Head of caudate nucleus (tissue), 42 donors: ENCODE results near the gene MMP8.
"Not testable (repeated sequence)": the region's sequence is repeated elsewhere in the genome, so short reads cannot be mapped to it uniquely, and the experiment has no call there.

Experiments used
- DNase-seq, 42 donors: peaks; one replicate each; pipeline versions ENCODE4 v3.0.0 to v3.0.0-alpha.2; 2020 to 2021; ENCODE audit warnings: mixed read lengths in 7 of 42
- intact Hi-C: fragments of 100-400 bp; cut with DNase I; formaldehyde crosslinking; loops from one replicate; pipeline ENCODE4 v1.15.0; 2022

Gene MMP8, protein sequence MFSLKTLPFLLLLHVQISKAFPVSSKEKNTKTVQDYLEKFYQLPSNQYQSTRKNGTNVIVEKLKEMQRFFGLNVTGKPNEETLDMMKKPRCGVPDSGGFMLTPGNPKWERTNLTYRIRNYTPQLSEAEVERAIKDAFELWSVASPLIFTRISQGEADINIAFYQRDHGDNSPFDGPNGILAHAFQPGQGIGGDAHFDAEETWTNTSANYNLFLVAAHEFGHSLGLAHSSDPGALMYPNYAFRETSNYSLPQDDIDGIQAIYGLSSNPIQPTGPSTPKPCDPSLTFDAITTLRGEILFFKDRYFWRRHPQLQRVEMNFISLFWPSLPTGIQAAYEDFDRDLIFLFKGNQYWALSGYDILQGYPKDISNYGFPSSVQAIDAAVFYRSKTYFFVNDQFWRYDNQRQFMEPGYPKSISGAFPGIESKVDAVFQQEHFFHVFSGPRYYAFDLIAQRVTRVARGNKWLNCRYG

GRCh38 chr11:102724904-102725500, at the start of gene MMP8:
Gene MMP8, minus strand, starts transcription at chr11:102724954. Its CDS starts 99 bp downstream, at chr11:102724855.
- DNase-seq = peak in 1 of 42 donors; percentile 12
- intact Hi-C loops = no loop called here

DNA sequence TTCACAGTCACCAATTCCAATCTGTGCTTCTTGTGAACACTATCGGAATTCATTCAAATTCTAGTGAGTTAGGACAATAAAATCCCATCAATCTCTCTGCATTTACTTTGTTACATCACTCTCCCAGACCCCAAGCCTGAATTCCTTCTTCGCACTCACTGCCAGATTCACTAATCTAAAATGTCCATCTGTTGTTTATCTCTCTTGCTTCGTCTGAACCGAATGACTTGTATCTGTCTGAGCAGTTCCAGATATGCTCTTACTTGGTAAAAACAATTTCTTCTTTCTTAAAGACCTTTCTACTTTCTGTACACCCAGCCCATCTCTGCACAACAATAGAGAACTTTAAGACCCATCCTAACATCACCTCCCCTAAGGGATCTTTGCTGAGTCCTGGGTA, 48.6 kb upstream of the MMP8 start:
- no peak for DNase-seq
- intact Hi-C loops = no loop called here

GRCh38 chr11:102771351-102771750, 46.6 kb upstream of the MMP8 start:
- no peak for DNase-seq
- intact Hi-C loops = no loop called here

DNA sequence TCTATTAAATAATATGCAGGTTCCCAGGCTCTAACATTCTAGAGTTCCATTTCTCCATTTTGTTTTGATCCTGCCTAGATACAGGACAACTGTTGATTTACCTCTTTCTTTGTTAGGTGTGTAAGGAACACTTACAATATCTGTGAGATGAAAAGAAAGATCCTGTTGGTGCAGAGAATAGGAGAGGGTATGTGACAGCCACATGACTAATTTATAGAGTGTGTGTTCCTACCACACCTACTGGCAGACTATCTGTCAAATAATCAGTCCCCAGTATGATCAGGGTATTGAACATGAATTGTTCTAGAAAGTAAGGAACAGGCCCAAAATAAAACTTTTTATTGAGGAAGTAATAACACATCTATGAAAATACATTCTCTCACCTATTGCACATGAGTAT, 45.4 kb upstream of the MMP8 start:
- intact Hi-C loops = no loop called here
- DNase-seq = no peak

- intact Hi-C loops = no loop called here
- DNase-seq = no peak
These were observed 43.0 kb upstream of the MMP8 start for GRCh38 chr11:102767800-102768199.

- DNase-seq = no peak
- intact Hi-C loops = no loop called here
These were observed 38.7 kb upstream of the MMP8 start for GRCh38 chr11:102763440-102763839.

DNA sequence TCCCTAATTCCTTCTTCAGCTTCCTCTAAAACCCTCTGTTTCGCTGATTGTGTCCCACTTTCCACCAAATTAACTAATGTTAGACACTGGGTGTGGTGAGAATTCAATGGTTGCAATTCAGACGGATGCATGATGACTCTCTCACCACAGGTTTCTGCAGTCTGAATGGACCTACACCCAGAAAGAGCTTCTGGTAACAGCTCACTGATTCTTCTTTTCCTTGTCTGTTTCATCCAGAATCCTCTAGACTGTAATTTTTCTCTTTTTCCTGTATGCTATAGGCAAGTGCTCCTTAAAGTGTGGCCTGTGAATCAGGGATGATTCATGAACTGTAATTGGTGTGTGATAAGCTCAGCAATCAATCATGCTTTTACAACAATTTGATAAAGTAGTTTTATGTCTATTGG, 37.6 kb upstream of the MMP8 start:
- intact Hi-C loops = no loop called here
- peak in 2 of 42 donors; percentile 8 to 16 for DNase-seq

DNA sequence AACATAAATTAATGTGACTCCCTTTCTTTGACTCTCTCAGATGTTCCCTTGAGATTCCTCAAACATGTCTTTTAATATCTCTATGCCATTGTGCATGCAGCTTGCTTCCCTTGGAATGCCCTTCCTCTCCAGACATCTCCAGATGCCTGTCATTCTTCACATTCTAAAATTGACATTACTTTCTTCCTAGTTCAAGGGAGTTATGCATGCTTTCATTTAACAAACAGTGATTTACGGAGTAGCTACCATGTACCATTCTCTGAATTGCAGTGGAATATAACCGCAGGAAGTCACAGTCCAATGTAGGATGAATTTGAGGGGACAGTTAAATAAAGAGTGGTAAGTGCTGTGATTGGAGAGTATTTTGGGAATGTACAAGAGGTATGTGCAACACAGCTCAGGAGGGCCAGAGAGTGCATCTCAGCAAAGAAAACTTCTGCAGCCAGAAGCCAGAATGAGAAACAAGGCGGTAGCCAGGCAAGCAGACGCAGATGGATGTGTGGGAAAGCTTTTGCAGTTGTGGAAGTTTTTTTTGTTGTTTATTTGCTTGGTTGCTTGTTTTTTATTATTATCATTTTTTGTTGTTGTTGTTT, 37.0 kb upstream of the MMP8 start:
- intact Hi-C loops = no loop called here
- no peak for DNase-seq

DNA sequence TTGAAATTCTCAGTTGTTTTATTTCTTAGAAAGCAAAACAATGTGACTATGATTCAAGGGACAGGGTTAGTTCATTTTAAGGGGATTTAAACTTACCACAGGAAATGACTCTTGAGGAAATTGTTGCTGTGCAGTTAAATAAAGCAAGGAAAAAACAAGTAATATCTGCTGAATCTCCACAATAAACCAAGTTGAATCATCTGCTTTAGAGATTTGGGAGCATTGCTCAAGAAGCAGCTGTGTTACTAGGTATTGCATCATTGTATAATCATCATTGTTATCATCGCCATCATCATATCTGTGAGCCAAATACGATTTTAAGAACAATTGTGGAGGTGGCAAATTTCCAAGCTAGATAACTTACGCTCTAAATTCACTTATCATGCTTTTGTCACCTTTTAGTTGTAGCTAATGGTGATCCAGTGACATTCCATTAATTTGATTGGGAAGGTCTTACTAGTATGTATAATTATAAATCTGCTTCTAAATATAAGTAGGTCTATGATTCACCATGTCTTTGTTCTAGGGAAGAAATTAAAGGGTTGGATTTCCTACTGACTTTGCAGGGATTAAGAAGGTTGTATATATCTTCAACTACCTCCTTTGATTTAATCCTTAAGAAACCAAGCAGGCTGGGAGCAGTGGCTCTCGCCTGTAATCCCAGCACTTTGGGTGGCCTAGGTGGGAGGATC, 35.7 kb upstream of the MMP8 start:
- DNase-seq = peak in 4 of 42 donors; percentile 5 to 15 (median 10)
- intact Hi-C loops = no loop called here

DNA sequence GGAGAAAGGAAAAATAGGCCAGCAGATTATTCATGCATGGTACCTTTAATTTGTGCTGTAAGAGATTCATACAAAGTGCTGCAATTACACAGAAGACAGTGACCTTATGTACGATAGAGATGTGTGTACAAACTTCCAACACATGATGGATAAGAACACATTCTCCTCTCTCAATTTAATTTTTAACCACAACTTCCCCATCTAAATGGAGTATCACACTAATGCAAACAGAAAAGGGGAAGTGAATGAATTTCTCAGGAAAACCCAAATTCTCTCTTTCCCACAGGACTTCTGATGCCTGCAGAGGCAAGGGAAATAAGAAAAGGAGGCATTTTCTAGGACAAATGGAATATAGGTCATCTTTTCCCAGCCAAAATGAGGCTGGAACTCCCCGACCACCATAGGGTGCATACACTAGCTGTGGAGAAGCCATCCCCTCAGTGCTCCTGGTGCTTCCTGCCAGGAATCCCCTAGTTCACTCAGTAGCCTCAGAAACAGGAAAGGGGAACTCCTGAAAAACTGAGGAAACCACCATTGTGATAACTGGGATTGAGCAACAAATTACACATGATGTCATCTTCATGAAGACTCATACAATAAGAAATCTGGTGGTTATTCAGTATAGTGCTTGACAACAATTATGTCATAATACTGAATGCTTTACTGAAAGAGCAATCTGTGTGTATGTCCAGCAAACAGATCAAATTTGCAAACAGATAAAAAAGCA, 33.2 kb upstream of the MMP8 start:
- intact Hi-C loops = no loop called here
- DNase-seq = no peak

- intact Hi-C loops = no loop called here
- no peak for DNase-seq
These were observed 28.5 kb upstream of the MMP8 start for GRCh38 chr11:102753267-102753666.

DNA sequence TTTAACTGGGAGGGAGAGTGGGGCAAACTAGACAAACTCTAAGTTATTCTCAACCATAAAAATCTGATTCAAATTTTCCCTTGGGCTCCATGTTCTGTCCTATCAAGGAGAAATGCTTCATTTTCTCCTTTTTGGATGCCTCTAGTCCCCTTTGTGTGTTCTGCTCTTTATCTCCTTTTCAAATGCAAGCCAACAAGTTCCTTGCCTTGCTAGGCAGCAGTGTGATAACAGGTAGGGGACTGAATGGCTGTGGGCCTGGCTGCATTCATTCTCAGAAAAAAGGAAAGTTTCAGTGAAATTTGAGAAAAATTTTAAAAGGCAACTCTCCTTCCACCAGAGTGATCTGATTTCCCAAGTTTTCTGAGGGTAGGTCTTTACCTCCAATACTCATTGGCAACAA, 26.9 kb upstream of the MMP8 start:
- intact Hi-C loops = no loop called here
- no peak for DNase-seq

- intact Hi-C loops = no loop called here
These were observed 24.5 kb upstream of the MMP8 start for GRCh38 chr11:102749101-102749722.

DNA sequence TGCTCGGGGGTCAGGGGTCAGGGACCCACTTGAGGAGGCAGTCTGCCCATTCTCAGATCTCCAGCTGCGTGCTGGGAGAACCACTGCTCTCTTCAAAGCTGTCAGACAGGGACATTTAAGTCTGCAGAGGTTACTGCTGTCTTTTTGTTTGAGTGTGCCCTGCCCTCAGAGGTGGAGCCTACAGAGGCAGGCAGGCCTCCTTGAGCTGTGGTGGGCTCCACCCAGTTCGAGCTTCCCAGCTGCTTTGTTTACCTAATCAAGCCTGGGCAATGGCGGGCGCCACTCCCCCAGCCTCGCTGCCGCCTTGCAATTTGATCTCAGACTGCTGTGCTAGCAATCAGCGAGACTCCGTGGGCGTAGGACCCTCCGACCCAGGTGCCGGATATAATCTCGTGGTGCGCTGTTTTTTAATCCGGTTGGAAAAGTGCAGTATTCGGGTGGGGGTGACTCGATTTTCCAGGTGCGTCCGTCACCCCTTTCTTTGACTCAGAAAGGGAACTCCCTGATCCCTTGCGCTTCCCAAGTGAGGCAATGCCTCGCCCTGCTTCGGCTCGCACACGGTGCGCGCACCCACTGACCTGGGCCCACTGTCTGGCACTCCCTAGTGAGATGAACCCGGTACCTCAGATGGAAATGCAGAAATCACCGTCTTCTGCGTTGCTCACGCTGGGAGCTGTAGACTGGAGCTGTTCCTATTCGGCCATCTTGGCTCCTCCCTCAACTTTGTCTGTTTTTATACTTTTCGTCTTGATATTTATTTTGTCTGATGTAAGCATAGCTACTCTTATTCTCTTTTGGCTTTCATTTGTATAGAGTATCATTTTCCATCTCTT, 22.2 kb upstream of the MMP8 start:
- intact Hi-C loops = not testable (repeated sequence)

More at GRCh38 chr11:102749101-102749722, 24.5 kb upstream of the MMP8 start:
- no peak for DNase-seq

DNA sequence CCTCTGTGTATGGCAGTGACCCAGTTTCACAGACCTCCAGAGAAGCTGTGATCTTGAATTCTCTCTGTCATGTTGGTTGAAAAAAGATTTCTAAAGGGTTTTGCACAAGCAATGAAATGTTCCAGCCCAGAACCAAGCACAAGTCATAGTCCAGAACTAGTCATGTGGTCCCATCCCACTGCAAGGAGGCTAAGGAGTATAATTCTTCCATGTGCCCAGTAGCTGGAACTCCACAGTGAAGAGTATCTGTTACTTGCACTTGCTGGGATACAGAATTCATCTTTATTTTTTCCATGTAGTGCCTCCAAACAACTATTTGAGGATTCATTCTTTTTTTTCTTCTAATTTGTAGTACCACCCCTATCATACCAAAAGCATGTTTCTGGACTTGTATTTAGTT, 9.9 kb upstream of the MMP8 start:
- no peak for DNase-seq
- intact Hi-C loops = no loop called here

More for the DNA sequence above, 22.2 kb upstream of the MMP8 start:
- not testable (repeated sequence) for DNase-seq

GRCh38 chr11:102733232-102733875, 8.6 kb upstream of the MMP8 start:
- peak in 22 of 42 donors; percentile 8 to 64 (median 21) for DNase-seq

DNA sequence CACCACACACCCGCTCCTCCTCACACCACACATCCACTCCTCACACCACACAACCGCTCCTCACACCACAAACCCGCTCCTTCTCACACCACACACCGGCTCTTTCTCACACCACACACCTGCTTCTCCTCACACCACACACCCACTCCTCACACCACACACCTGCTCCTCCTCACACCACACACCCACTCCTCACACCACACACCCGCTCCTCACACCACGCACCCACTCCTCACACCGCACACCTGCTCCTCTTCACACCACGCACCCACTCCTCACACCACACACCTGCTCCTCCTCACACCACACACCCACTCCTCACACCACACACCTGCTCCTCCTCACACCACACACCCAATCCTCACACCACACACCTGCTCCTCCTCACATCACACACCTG, 6.2 kb upstream of the MMP8 start:
- DNase-seq, intact Hi-C loops: not testable (repeated sequence)

More at GRCh38 chr11:102733232-102733875, 8.6 kb upstream of the MMP8 start:
- intact Hi-C loops = no loop called here
